CD4-positive, alpha-beta memory T cell (primary cell): ENCODE data around the gene IMPACT. TPM values are rescaled to one million over a fixed set of nuclear protein-coding genes. Genes with fewer than 3 reads are reported as not detected.

Experiments used
- CTCF ChIA-PET: fragments of 350-600 bp; sonication (Branson Sonifier 250); formaldehyde crosslinking; loops from one replicate; lab custom pipeline; 2021; ENCODE audit warnings: inconsistent platforms; ENCODE audit not compliant: partially characterized antibody; lab: Charles Lee
- POLR2A ChIA-PET: fragments of 350-600 bp; sonication (Branson Sonifier 250); formaldehyde crosslinking; loops from one replicate; lab custom pipeline; 2021; ENCODE audit not compliant: partially characterized antibody; lab: Charles Lee
- DNase-seq, 5 donors: peaks; one replicate each; pipeline versions ENCODE4 v3.0.0 to v3.0.0-alpha.2; 2020 to 2022; ENCODE audit warnings: mixed read lengths in 1 of 5
- H3K27ac ChIP-seq: one replicate; pipeline ENCODE4 v1.7.0; 2013; ENCODE audit warnings: low read depth, low read length
- H3K27me3 ChIP-seq: 2 replicates; pipeline ENCODE4 v1.7.0; 2013; ENCODE audit warnings: mild to moderate bottlenecking, low read length, moderate library complexity; ENCODE audit not compliant: insufficient read depth
- H3K36me3 ChIP-seq: 2 replicates; pipeline ENCODE4 v1.7.0; 2013; ENCODE audit warnings: mild to moderate bottlenecking, low read length, moderate library complexity; ENCODE audit not compliant: insufficient read depth
- H3K4me1 ChIP-seq: 2 replicates; pipeline ENCODE4 v1.7.0; 2013; ENCODE audit warnings: mild to moderate bottlenecking, low read length, moderate library complexity; ENCODE audit not compliant: insufficient read depth
- H3K4me3 ChIP-seq, 2 donors: one replicate each; pipeline ENCODE4 v1.7.0; 2013; ENCODE audit warnings: low read length in 2 of 2, mild to moderate bottlenecking in 1 of 2
- H3K9me3 ChIP-seq, 2 donors: one replicate each; pipeline ENCODE4 v1.7.0; 2013; ENCODE audit warnings: low read length in 2 of 2, control low read depth in 1 of 2; ENCODE audit not compliant: control insufficient read depth in 1 of 2
- H3K27ac Mint-ChIP-seq, 7 donors: one replicate each; pipeline ENCODE4 v1.8.0; 2020 to 2021; ENCODE audit warnings: mixed read lengths in 7 of 7, mild to moderate bottlenecking in 6 of 7, inconsistent platforms in 3 of 7, moderate library complexity in 3 of 7
- H3K27me3 Mint-ChIP-seq, 2 donors: one replicate each; pipeline ENCODE4 v1.8.0; 2020 to 2021; ENCODE audit warnings: mixed read lengths in 2 of 2
- H3K36me3 Mint-ChIP-seq, 2 donors: one replicate each; pipeline ENCODE4 v1.8.0; 2020 to 2021; ENCODE audit warnings: mixed read lengths in 2 of 2, inconsistent platforms in 1 of 2, mild to moderate bottlenecking in 1 of 2
- H3K4me1 Mint-ChIP-seq, 4 donors: one replicate each; pipeline ENCODE4 v1.8.0; 2020 to 2021; ENCODE audit warnings: mixed read lengths in 4 of 4, mild to moderate bottlenecking in 1 of 4
- H3K4me3 Mint-ChIP-seq, 8 donors: one replicate each; pipeline ENCODE4 v1.8.0; 2020 to 2021; ENCODE audit warnings: mixed read lengths in 8 of 8, mild to moderate bottlenecking in 7 of 8, moderate library complexity in 6 of 8, inconsistent platforms in 3 of 8
- H3K9me3 Mint-ChIP-seq, 8 donors: one replicate each; pipeline ENCODE4 v1.8.0; 2020 to 2021; ENCODE audit warnings: mixed read lengths in 8 of 8, mild to moderate bottlenecking in 5 of 8, inconsistent platforms in 3 of 8, moderate library complexity in 1 of 8
- intact Hi-C: fragments of 100-400 bp; cut with micrococcal nuclease; formaldehyde crosslinking; loops from one replicate; pipeline ENCODE4 v1.15.1; 2023
- polyA plus RNA-seq, 2 donors: library from polyadenylated mRNA; unstranded; fragments of 300-500 nt; fragmentation: Illumina TruSeq; gene quantifications; one replicate each; pipeline ENCODE4 v1.2.3, GENCODE V29; 2021
- total RNA-seq, 2 experiments: library from RNA; stranded (reverse); gene quantifications; one replicate each; pipeline ENCODE4 v1.2.3, GENCODE V29; 2021

IMPACT gene
- total and polyA plus RNA-seq, 4 experiments from 2014 or later, result 12.5 to 20.9 (median 15.0) TPM

- peak within 1 kb of the TSS; percentile 43 to 86 (median 56) for H3K4me3 Mint-ChIP-seq
- CTCF ChIA-PET, result interaction anchor here (0.9 to 3.7 kb wide), 2 partner anchors 28 to 29 kb away, joined by 3 to 31 read pairs; no protein-coding TSS in a partner anchor
- H3K9me3 Mint-ChIP-seq, result peaks cover 0 to 4% (median 0%) of the 10 kb centered on the region in 8 donors
- H3K9me3 ChIP-seq, result no peaks in the 10 kb centered on the region
- H3K27ac Mint-ChIP-seq, result peak within 1 kb of the TSS in 3 of 7 donors; percentile 53 to 74 (median 70)
- H3K36me3 Mint-ChIP-seq, result peaks cover 0 to 10% of the 10 kb centered on the region in 2 donors
- H3K4me1 Mint-ChIP-seq, result peaks cover 13 to 21% (median 16%) of the 10 kb centered on the region in 4 donors
- intact Hi-C loops, result no loop called here
- DNase-seq, result no peak
- no peaks in the 10 kb centered on the region for H3K27me3 Mint-ChIP-seq
- H3K4me3 ChIP-seq, result no peak within 1 kb of the TSS
- no peaks in the 10 kb centered on the region for H3K36me3 ChIP-seq
- no peak within 1 kb of the TSS for H3K27ac ChIP-seq
- no peaks in the 10 kb centered on the region for H3K4me1 ChIP-seq
- no peaks in the 10 kb centered on the region for H3K27me3 ChIP-seq
- POLR2A ChIA-PET, result no interaction called here
Observed at GRCh38 chr18:24460388-24460787, 33.9 kb downstream of the IMPACT start, which contains the start of gene HRH4. TSS of gene HRH4 (plus strand) at chr18:24460637. CDS start at chr18:24460729, 92 bp downstream.

- Histone ChIP-seq H3K4me3 (no peak overlapping the region), H3K27me3 (no peaks in the 10 kb centered on the region), H3K36me3 (no peaks in the 10 kb centered on the region), H3K4me1 (no peaks in the 10 kb centered on the region), H3K27ac (no peak overlapping the region), H3K9me3 (no peaks in the 10 kb centered on the region)
- Mint-ChIP-seq H3K36me3 (peaks cover 0 to 8% of the 10 kb centered on the region in 2 donors), H3K27ac (peak overlapping the region in 6 of 7 donors; percentile 1 to 75 (median 64)), H3K9me3 (peaks cover 0 to 4% (median 0%) of the 10 kb centered on the region in 8 donors), H3K4me1 (peaks cover 13 to 22% (median 16%) of the 10 kb centered on the region in 4 donors), H3K27me3 (no peaks in the 10 kb centered on the region), H3K4me3 (peak overlapping the region; percentile 72 to 86 (median 76))
- ChIA-PET CTCF (interaction anchor here (1.0 to 3.7 kb wide), 3 partner anchors 14 to 27 kb away, joined by 3 to 31 read pairs (median 3); no protein-coding TSS in a partner anchor), POLR2A (interaction anchor here (1.6 kb wide), 1 partner anchor 12 kb away, joined by 3 read pairs; no protein-coding TSS in a partner anchor)
- no peak for DNase-seq
- intact Hi-C loops, result no loop called here
Observed at GRCh38 chr18:24461996-24462395, 35.5 kb downstream of the IMPACT start.

DNA sequence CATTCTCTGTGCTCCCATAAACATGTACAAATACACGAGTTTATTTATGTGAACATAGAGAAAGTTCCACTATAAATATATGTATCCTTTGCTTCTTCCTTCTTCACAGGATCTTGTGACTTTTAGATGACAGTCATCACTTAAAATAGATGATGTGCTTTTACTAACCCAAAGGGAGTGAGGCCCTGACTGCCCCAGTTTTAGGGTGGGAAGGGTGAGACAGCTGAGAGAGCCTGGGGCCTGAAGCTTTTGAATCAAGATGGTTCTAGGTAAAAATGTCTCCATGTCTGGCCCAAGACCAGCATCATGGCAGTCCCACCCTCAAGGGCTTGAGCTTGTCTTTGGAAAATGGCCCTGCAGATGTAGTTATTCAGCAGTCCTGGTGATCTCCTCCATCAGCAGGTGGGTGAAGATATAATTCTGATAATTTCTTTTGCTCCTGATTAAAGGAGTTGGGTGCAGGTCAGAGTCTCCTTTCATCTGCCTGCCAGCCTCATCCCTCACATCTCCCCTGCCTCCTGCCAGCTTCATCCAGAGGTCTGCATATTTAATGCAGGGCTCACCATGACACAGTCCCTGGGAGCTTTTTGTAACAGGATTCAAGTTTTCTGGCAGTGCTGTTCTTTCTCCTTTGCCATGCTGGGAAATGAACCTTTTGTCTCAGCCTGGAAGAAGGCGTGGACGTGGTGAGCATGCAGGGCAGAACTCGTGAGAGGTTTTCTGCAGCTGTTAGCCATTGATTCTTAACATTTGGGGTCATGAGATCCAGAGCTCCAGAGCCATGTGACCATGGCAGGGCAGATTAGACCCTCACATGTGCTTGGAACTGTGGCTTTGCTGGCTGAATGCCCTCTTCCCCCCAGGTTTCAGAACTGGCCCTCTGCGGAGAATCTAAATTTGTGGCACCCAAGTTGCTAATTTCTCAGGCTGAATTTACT lies 36.6 kb downstream of the IMPACT start:
- no peak overlapping the region for H3K27ac ChIP-seq
- H3K27me3 ChIP-seq, result no peaks in the 10 kb centered on the region
- H3K9me3 Mint-ChIP-seq, result peaks cover 0 to 4% (median 0%) of the 10 kb centered on the region in 8 donors
- peak overlapping the region in 2 of 7 donors; percentile 67 to 75 for H3K27ac Mint-ChIP-seq
- CTCF ChIA-PET, result interaction anchor here (1.0 to 3.7 kb wide), 2 partner anchors 16 to 26 kb away, joined by 3 to 31 read pairs; no protein-coding TSS in a partner anchor
- POLR2A ChIA-PET, result interaction anchor here (1.6 kb wide), 1 partner anchor 11 kb away, joined by 3 read pairs; no protein-coding TSS in a partner anchor
- intact Hi-C loops, result no loop called here
- H3K4me1 Mint-ChIP-seq, result peaks cover 13 to 22% (median 16%) of the 10 kb centered on the region in 4 donors
- no peaks in the 10 kb centered on the region for H3K36me3 ChIP-seq
- no peaks in the 10 kb centered on the region for H3K9me3 ChIP-seq
- peaks cover 0 to 11% of the 10 kb centered on the region in 2 donors for H3K36me3 Mint-ChIP-seq
- no peak for DNase-seq
- peak overlapping the region in 7 of 8 donors; percentile 50 to 86 (median 77) for H3K4me3 Mint-ChIP-seq
- no peaks in the 10 kb centered on the region for H3K27me3 Mint-ChIP-seq
- H3K4me3 ChIP-seq, result no peak overlapping the region
- no peaks in the 10 kb centered on the region for H3K4me1 ChIP-seq

GRCh38 chr18:24465486-24465885 lies 39.0 kb downstream of the IMPACT start:
- Mint-ChIP-seq H3K27me3 (peaks cover 1 to 2% of the 10 kb centered on the region in 2 donors), H3K27ac (peak overlapping the region in 3 of 7 donors; percentile 28 to 58 (median 34)), H3K9me3 (peaks cover 0 to 1% (median 0%) of the 10 kb centered on the region in 8 donors), H3K4me1 (peaks cover 8 to 21% (median 15%) of the 10 kb centered on the region in 4 donors), H3K4me3 (peak overlapping the region in 6 of 8 donors; percentile 34 to 70 (median 55)), H3K36me3 (peaks cover 0 to 9% of the 10 kb centered on the region in 2 donors)
- POLR2A ChIA-PET, result no interaction called here
- H3K9me3 ChIP-seq, result no peaks in the 10 kb centered on the region
- no peaks in the 10 kb centered on the region for H3K36me3 ChIP-seq
- intact Hi-C loops, result no loop called here
- no peak for DNase-seq
- H3K27me3 ChIP-seq, result no peaks in the 10 kb centered on the region
- CTCF ChIA-PET, result interaction anchor here (0.5 to 1.9 kb wide), 2 partner anchors 23 to 103 kb away, joined by 3 to 8 read pairs; no protein-coding TSS in a partner anchor
- no peak overlapping the region for H3K27ac ChIP-seq
- H3K4me1 ChIP-seq, result no peaks in the 10 kb centered on the region
- H3K4me3 ChIP-seq, result no peak overlapping the region

GRCh38 chr18:24466771-24467170 lies 40.3 kb downstream of the IMPACT start:
- H3K27me3 Mint-ChIP-seq, result peaks cover 1 to 3% of the 10 kb centered on the region in 2 donors
- H3K36me3 ChIP-seq, result no peaks in the 10 kb centered on the region

GRCh38 chr18:24470022-24470618 lies 43.6 kb downstream of the IMPACT start:
- peaks cover 2 to 4% (median 4%) of the 10 kb centered on the region in 4 donors for H3K4me1 Mint-ChIP-seq
- DNase-seq, result no peak
- no peak overlapping the region for H3K27ac ChIP-seq
- H3K9me3 Mint-ChIP-seq, result peaks cover 0 to 1% (median 0%) of the 10 kb centered on the region in 8 donors
- ChIA-PET CTCF (no interaction called here), POLR2A (no interaction called here)
- H3K4me3 ChIP-seq, result no peak overlapping the region
- no peaks in the 10 kb centered on the region for H3K9me3 ChIP-seq
- peak overlapping the region in 2 of 7 donors; percentile 78 to 89 for H3K27ac Mint-ChIP-seq
- peak overlapping the region in 3 of 8 donors; percentile 32 to 77 (median 43) for H3K4me3 Mint-ChIP-seq
- no peaks in the 10 kb centered on the region for H3K4me1 ChIP-seq
- H3K36me3 ChIP-seq, result no peaks in the 10 kb centered on the region
- no peaks in the 10 kb centered on the region for H3K27me3 ChIP-seq
- intact Hi-C loops, result no loop called here
- H3K27me3 Mint-ChIP-seq, result peaks cover 3 to 4% of the 10 kb centered on the region in 2 donors
- peaks cover 0 to 7% of the 10 kb centered on the region in 2 donors for H3K36me3 Mint-ChIP-seq

More at GRCh38 chr18:24466771-24467170, 40.3 kb downstream of the IMPACT start:
- Mint-ChIP-seq H3K27ac (no peak overlapping the region), H3K9me3 (peaks cover 0 to 1% (median 0%) of the 10 kb centered on the region in 8 donors), H3K36me3 (peaks cover 0 to 7% of the 10 kb centered on the region in 2 donors), H3K4me3 (no peak overlapping the region), H3K4me1 (peaks cover 7 to 15% (median 12%) of the 10 kb centered on the region in 4 donors)
- Histone ChIP-seq H3K4me1 (no peaks in the 10 kb centered on the region), H3K9me3 (no peaks in the 10 kb centered on the region), H3K4me3 (no peak overlapping the region), H3K27ac (no peak overlapping the region), H3K27me3 (no peaks in the 10 kb centered on the region)
- CTCF ChIA-PET, result interaction anchor here (1.9 kb wide), 1 partner anchor 22 kb away, joined by 8 read pairs; no protein-coding TSS in a partner anchor
- intact Hi-C loops, result no loop called here
- POLR2A ChIA-PET, result no interaction called here
- DNase-seq, result no peak
